Esophagus squamous epithelium (tissue), 4 donors: ENCODE measurements around the gene PIWIL4.

Experiments
- POLR2A ChIP-seq, 4 donors: fragments of 450-650 bp; IDR thresholded peaks; one replicate each; pipeline ENCODE4 v1.6.1; 2017; ENCODE audit warnings: antibody characterized with exemption in 4 of 4, mild to moderate bottlenecking in 4 of 4, moderate library complexity in 3 of 4
- TF ChIP-seq, protein P1 (sequence below), 6 experiments: fragments of 450-650 bp in 4 of 6; fragments of 200-600 bp in 2 of 6; sonication (generic) in 2 of 6; IDR thresholded peaks; one replicate each; pipeline ENCODE4 v1.5.1; 2016 to 2019; ENCODE audit warnings: antibody characterized with exemption in 6 of 6, mild to moderate bottlenecking in 4 of 6, moderate library complexity in 4 of 6

DNA sequence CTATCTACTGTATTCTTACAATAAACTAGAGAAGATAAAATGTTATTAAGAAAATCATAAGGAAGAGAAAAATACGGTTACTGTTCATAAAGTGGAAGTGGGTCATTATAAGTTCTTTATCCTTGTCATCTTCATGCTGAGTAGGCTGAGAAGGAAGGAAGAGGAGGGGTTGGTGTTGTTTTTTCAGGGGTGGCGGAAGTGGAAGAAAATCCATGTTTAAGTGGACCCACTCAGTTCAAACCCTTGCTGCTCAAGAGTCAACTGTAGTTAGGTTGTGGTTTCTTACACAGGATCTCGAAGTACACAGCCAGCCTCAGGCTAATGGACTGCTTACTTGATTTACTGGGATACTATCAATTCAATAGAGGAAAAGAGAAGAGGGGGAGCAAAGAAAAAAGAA lies 63.1 kb downstream of the PIWIL4 start:
- TF ChIP-seq, protein P1, sequence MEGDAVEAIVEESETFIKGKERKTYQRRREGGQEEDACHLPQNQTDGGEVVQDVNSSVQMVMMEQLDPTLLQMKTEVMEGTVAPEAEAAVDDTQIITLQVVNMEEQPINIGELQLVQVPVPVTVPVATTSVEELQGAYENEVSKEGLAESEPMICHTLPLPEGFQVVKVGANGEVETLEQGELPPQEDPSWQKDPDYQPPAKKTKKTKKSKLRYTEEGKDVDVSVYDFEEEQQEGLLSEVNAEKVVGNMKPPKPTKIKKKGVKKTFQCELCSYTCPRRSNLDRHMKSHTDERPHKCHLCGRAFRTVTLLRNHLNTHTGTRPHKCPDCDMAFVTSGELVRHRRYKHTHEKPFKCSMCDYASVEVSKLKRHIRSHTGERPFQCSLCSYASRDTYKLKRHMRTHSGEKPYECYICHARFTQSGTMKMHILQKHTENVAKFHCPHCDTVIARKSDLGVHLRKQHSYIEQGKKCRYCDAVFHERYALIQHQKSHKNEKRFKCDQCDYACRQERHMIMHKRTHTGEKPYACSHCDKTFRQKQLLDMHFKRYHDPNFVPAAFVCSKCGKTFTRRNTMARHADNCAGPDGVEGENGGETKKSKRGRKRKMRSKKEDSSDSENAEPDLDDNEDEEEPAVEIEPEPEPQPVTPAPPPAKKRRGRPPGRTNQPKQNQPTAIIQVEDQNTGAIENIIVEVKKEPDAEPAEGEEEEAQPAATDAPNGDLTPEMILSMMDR (IDR thresholded peaks at IDR 0.05) = no peak
- TF ChIP-seq POLR2A (IDR thresholded peaks at IDR 0.05) = no peak
